ENCODE results near the gene RHO.

- TF ChIP-seq GATA2 (IDR thresholded peaks at IDR 0.05; ENCODE audit: low read depth, low read length): no peak
- no peak for TF ChIP-seq GATA3 (IDR thresholded peaks at IDR 0.05; ENCODE audit: low read depth, low read length)
Observed at GRCh38 chr3:129565902-129566301, 37.5 kb downstream of the RHO start.
